ENCODE measurements around the gene CNPY2.

- TF ChIP-seq CTCF (conservative IDR thresholded peaks at IDR 0.05; ENCODE audit: low read length) (no peak), EZH2phosphoT487 (IDR thresholded peaks at IDR 0.05; ENCODE audit: borderline replicate concordance) (no peak)
Measured at GRCh38 chr12:56297400-56297799, 18.4 kb downstream of the CNPY2 start.
